OCI-LY1 (cell line): Measurements from ENCODE around the gene RPRD1A.

Source experiments
- H2AFZ ChIP-seq: fragments of 200-600 bp; sonication (generic), shearing (Covaris generic); 2 replicates; pipeline ENCODE4 v1.6.0; 2014; ENCODE audit warnings: antibody characterized with exemption, mild to moderate bottlenecking, low read length
- H3F3A ChIP-seq: fragments of 200-600 bp; sonication (generic), shearing (Covaris generic); 2 replicates; pipeline ENCODE4 v1.6.0; 2014; ENCODE audit warnings: mild to moderate bottlenecking, antibody characterized with exemption, low read length, moderate library complexity; ENCODE audit not compliant: insufficient read depth
- H3K27ac ChIP-seq: fragments of 200-600 bp; sonication (generic); 2 replicates; pipeline ENCODE4 v1.5.1; 2014; ENCODE audit warnings: low read length, mixed run types, mild to moderate bottlenecking, low read depth; ENCODE audit not compliant: poor library complexity, severe bottlenecking
- H3K27me3 ChIP-seq: fragments of 200-600 bp; sonication (generic); 2 replicates; pipeline ENCODE4 v1.6.0; 2014; ENCODE audit warnings: antibody characterized with exemption, mild to moderate bottlenecking, low read length, moderate library complexity; ENCODE audit not compliant: insufficient read depth
- H3K36me3 ChIP-seq: fragments of 200-600 bp; sonication (generic); 2 replicates; pipeline ENCODE4 v1.6.1; 2014; ENCODE audit warnings: mild to moderate bottlenecking, antibody characterized with exemption, low read length, moderate library complexity, mixed read lengths; ENCODE audit not compliant: insufficient read depth
- H3K4me1 ChIP-seq: fragments of 200-600 bp; sonication (generic); 2 replicates; pipeline ENCODE4 v1.5.1; 2014; ENCODE audit warnings: mild to moderate bottlenecking, low read length, moderate library complexity; ENCODE audit not compliant: insufficient read depth, severe bottlenecking
- H3K4me2 ChIP-seq: fragments of 200-600 bp; sonication (generic), shearing (Covaris generic); 2 replicates; pipeline ENCODE4 v1.6.1; 2014; ENCODE audit warnings: low read length
- H3K4me3 ChIP-seq: fragments of 200-600 bp; sonication (generic); 2 replicates; pipeline ENCODE4 v1.5.1; 2014; ENCODE audit warnings: low read length, low read depth, mild to moderate bottlenecking, mixed read lengths; ENCODE audit not compliant: poor library complexity, severe bottlenecking
- H3K79me2 ChIP-seq: fragments of 200-600 bp; shearing (Covaris generic); 2 replicates; pipeline ENCODE4 v1.6.1; 2016; ENCODE audit warnings: mixed run types, low read length, mixed read lengths; ENCODE audit not compliant: insufficient read depth
- H3K9ac ChIP-seq: fragments of 200-600 bp; sonication (generic), shearing (Covaris generic); 2 replicates; pipeline ENCODE4 v1.6.1; 2014; ENCODE audit warnings: mild to moderate bottlenecking, low read length, mixed read lengths
- H3K9me2 ChIP-seq: fragments of 200-600 bp; sonication (generic), shearing (Covaris generic); 2 replicates; pipeline ENCODE4 v1.6.1; 2014; ENCODE audit warnings: low read depth, mild to moderate bottlenecking, low read length, mixed read lengths
- H3K9me3 ChIP-seq: fragments of 200-600 bp; shearing (Covaris generic); 2 replicates; pipeline ENCODE4 v1.6.1; 2014; ENCODE audit warnings: low read length, mixed read lengths
- H4K20me1 ChIP-seq: fragments of 200-600 bp; sonication (generic), shearing (Covaris generic); 2 replicates; pipeline ENCODE4 v1.6.0; 2016; ENCODE audit warnings: mild to moderate bottlenecking, low read length; ENCODE audit not compliant: insufficient read depth
- CTCF ChIP-seq: fragments of 200-600 bp; sonication (generic), shearing (Covaris generic); IDR thresholded peaks from 2 replicates; pipeline ENCODE4 v1.5.1; 2017; ENCODE audit warnings: mild to moderate bottlenecking, antibody characterized with exemption, low read length, moderate library complexity, mixed read lengths
- EZH2 ChIP-seq: fragments of 200-600 bp; sonication (generic), shearing (Covaris generic); IDR thresholded peaks from 2 replicates; pipeline ENCODE4 v1.8.0; 2017; ENCODE audit warnings: borderline replicate concordance, mixed run types, mild to moderate bottlenecking, antibody characterized with exemption, low read length, moderate library complexity, mixed read lengths

RPRD1A gene

GRCh38 chr18:36023336-36023735, 44.0 kb downstream of the RPRD1A start:
- no peaks in the 10 kb centered on the region; the same call in 1 of the 2 replicates for H3F3A ChIP-seq
- no peaks in the 10 kb centered on the region for H4K20me1 ChIP-seq
- no peaks in the 10 kb centered on the region for H3K79me2 ChIP-seq
- H3K9ac ChIP-seq: no peak overlapping the region
- H3K4me2 ChIP-seq: no peak overlapping the region
- TF ChIP-seq CTCF (no peak), EZH2 (no peak)
- H3K36me3 ChIP-seq: peaks cover 41% of the 10 kb centered on the region
- H3K27me3 ChIP-seq: no peaks in the 10 kb centered on the region
- no peak overlapping the region for H2AFZ ChIP-seq
- no peak overlapping the region for H3K27ac ChIP-seq
- H3K9me3 ChIP-seq: no peaks in the 10 kb centered on the region
- no peaks in the 10 kb centered on the region for H3K4me1 ChIP-seq
- no peaks in the 10 kb centered on the region for H3K9me2 ChIP-seq
- no peak overlapping the region for H3K4me3 ChIP-seq

GRCh38 chr18:36020174-36020711, 47.1 kb downstream of the RPRD1A start:
- TF ChIP-seq EZH2 (no peak), CTCF (no peak)
- no peak overlapping the region for H3K27ac ChIP-seq
- H2AFZ ChIP-seq: no peak overlapping the region
- no peak overlapping the region for H3K4me2 ChIP-seq
- no peaks in the 10 kb centered on the region for H3K79me2 ChIP-seq
- peaks cover 8% of the 10 kb centered on the region for H3K4me1 ChIP-seq
- H3K9me2 ChIP-seq: no peaks in the 10 kb centered on the region
- H3K36me3 ChIP-seq: peaks cover 15% of the 10 kb centered on the region; the same call in 1 of the 2 replicates
- H3K9me3 ChIP-seq: no peaks in the 10 kb centered on the region
- no peaks in the 10 kb centered on the region for H3F3A ChIP-seq
- no peak overlapping the region for H3K9ac ChIP-seq
- H3K4me3 ChIP-seq: no peak overlapping the region
- H4K20me1 ChIP-seq: no peaks in the 10 kb centered on the region
- H3K27me3 ChIP-seq: no peaks in the 10 kb centered on the region

- Histone ChIP-seq H3K79me2 (no peaks in the 10 kb centered on the region), H3F3A (no peaks in the 10 kb centered on the region), H3K9ac (no peak overlapping the region), H3K36me3 (no peaks in the 10 kb centered on the region), H3K4me1 (peaks cover 9% of the 10 kb centered on the region), H3K9me2 (no peaks in the 10 kb centered on the region), H3K4me3 (no peak overlapping the region), H3K27ac (no peak overlapping the region), H3K4me2 (no peak overlapping the region), H4K20me1 (no peaks in the 10 kb centered on the region), H2AFZ (no peak overlapping the region), H3K27me3 (no peaks in the 10 kb centered on the region), H3K9me3 (no peaks in the 10 kb centered on the region)
- TF ChIP-seq CTCF (no peak), EZH2 (no peak)
These were observed 50.1 kb downstream of the RPRD1A start for GRCh38 chr18:36017232-36017631.
